HCT116 (cell line): ENCODE data around the gene MYH11. TPM values are rescaled to one million over a fixed set of nuclear protein-coding genes. Genes with fewer than 3 reads are reported as not detected.

Source experiments
- ATAC-seq: fragments of 200-7000 bp; cut with Tn5 transposase; 2 replicates; pipeline ENCODE4 v1.9.1; 2020; ENCODE audit warnings: mild to moderate bottlenecking, moderate library complexity
- BruUV-seq: library from RNA; stranded (reverse); fragments of 400-500 nt; replicated peaks from 2 replicates; lab custom pipeline; 2021; lab: Mats Ljungman, UMichigan
- CTCF ChIA-PET: fragments of 300-600 bp; sonication (Branson Sonifier 250); formaldehyde crosslinking; loops from one replicate; lab custom pipeline; 2021; ENCODE audit warnings: antibody characterized with exemption; lab: Charles Lee
- POLR2A ChIA-PET: fragments of 300-600, 350-600 bp; sonication (Branson Sonifier 250); formaldehyde crosslinking; loops from one replicate; lab custom pipeline; 2021; ENCODE audit warnings: antibody characterized with exemption; lab: Charles Lee
- RAD21 ChIA-PET, 2 experiments: fragments of 300-600 bp; sonication (Branson Sonifier 250); formaldehyde crosslinking; loops; one replicate each; lab custom pipeline; 2023; ENCODE audit warnings: low total read pairs in 2 of 2; ENCODE audit not compliant: uncharacterized antibody in 2 of 2, unreplicated experiment in 2 of 2, low non-redundant PET in 1 of 2; lab: Charles Lee
- DNase-seq: peaks from one replicate; pipeline ENCODE4 v3.0.0-alpha.2; 2010; ENCODE audit warnings: low read depth, low spot score
- H2AFZ ChIP-seq: fragments of 200-600 bp; shearing (Covaris generic), sonication (generic); 2 replicates; pipeline ENCODE4 v1.6.1; 2017; ENCODE audit warnings: low read depth, mixed run types, mixed read lengths, antibody characterized with exemption, low read length; ENCODE audit not compliant: poor library complexity, severe bottlenecking
- H3K27ac ChIP-seq: 2 replicates; pipeline ENCODE4 v1.5.1; 2012; ENCODE audit warnings: low read depth, low read length
- H3K27me3 ChIP-seq: fragments of 200-600 bp; sonication (generic); 2 replicates; pipeline ENCODE4 v1.6.1; 2016; ENCODE audit warnings: mixed run types, low read length, mixed read lengths; ENCODE audit not compliant: insufficient read depth
- H3K36me3 ChIP-seq, 2 experiments: fragments of 200-500 bp in 1 of 2; fragments of 200-600 bp in 1 of 2; sonication (Bioruptor generic) in 1 of 2; sonication (generic) in 1 of 2; 2 replicates each; pipeline versions ENCODE4 v1.5.1 to v1.6.1; 2014 to 2016; ENCODE audit warnings: low read length in 2 of 2, inconsistent platforms in 1 of 2, mixed read lengths in 1 of 2, mixed run types in 1 of 2; ENCODE audit not compliant: insufficient read depth in 2 of 2, control insufficient read depth in 1 of 2
- H3K4me1 ChIP-seq, 2 experiments: fragments of 200-600 bp in 1 of 2; sonication (generic) in 1 of 2; 2 replicates each; pipeline versions ENCODE4 v1.5.1 to v1.6.1; 2012 to 2017; ENCODE audit warnings: low read length in 2 of 2, inconsistent platforms in 1 of 2, mild to moderate bottlenecking in 1 of 2, mixed read lengths in 1 of 2, mixed run types in 1 of 2, moderate library complexity in 1 of 2; ENCODE audit not compliant: insufficient read depth in 2 of 2, control insufficient read depth in 1 of 2
- H3K4me2 ChIP-seq: fragments of 200-600 bp; sonication (generic); 2 replicates; pipeline ENCODE4 v1.6.1; 2017; ENCODE audit warnings: mixed run types, low read length, mixed read lengths
- H3K4me3 ChIP-seq, 2 experiments: fragments of 200-600 bp in 1 of 2; sonication (generic) in 1 of 2; replicated peaks in 1 of 2; 2 replicates each; pipeline ENCODE4 v1.5.1; 2011 to 2016; ENCODE audit warnings: low read length in 2 of 2, control low read depth in 1 of 2, low read depth in 1 of 2, mild to moderate bottlenecking in 1 of 2, mixed read lengths in 1 of 2, mixed run types in 1 of 2
- H3K79me2 ChIP-seq: fragments of 200-600 bp; sonication (generic); 2 replicates; pipeline ENCODE4 v1.6.1; 2017; ENCODE audit warnings: mild to moderate bottlenecking, mixed run types, low read length, moderate library complexity, mixed read lengths; ENCODE audit not compliant: insufficient read depth
- H3K9ac ChIP-seq: fragments of 200-600 bp; sonication (generic); 2 replicates; pipeline ENCODE4 v1.6.1; 2016; ENCODE audit warnings: low read length, mixed read lengths
- H3K9me2 ChIP-seq: fragments of 200-600 bp; sonication (generic), shearing (Covaris generic); 2 replicates; pipeline ENCODE4 v1.6.1; 2017; ENCODE audit warnings: mixed run types, mild to moderate bottlenecking, moderate library complexity; ENCODE audit not compliant: insufficient read depth
- H3K9me3 ChIP-seq, 2 experiments: fragments of 200-500 bp in 1 of 2; fragments of 200-600 bp in 1 of 2; sonication (Bioruptor generic) in 1 of 2; sonication (generic) in 1 of 2; 2 replicates each; pipeline ENCODE4 v1.6.1; 2014 to 2017; ENCODE audit warnings: low read length in 2 of 2, mixed read lengths in 2 of 2, inconsistent platforms in 1 of 2, low read depth in 1 of 2, mild to moderate bottlenecking in 1 of 2, mixed run types in 1 of 2, moderate library complexity in 1 of 2; ENCODE audit not compliant: control insufficient read depth in 1 of 2, insufficient read depth in 1 of 2
- H4K20me1 ChIP-seq: fragments of 200-600 bp; sonication (generic), shearing (Covaris generic); 2 replicates; pipeline ENCODE4 v1.6.1; 2017; ENCODE audit warnings: mixed run types, mild to moderate bottlenecking, moderate library complexity; ENCODE audit not compliant: insufficient read depth
- JUND ChIP-seq: IDR thresholded peaks from 2 replicates; pipeline ENCODE4 v1.6.1; 2012
- POLR2A ChIP-seq: IDR thresholded peaks from 2 replicates; pipeline ENCODE4 v1.7.0; 2011; ENCODE audit warnings: borderline replicate concordance; ENCODE audit not compliant: insufficient read depth, insufficient read length; ENCODE audit errors: extremely low read depth
- RAD21 ChIP-seq: IDR thresholded peaks from 2 replicates; pipeline ENCODE4 v1.6.1; 2012; ENCODE audit warnings: low read depth, mild to moderate bottlenecking
- REST ChIP-seq: IDR thresholded peaks from 2 replicates; pipeline ENCODE4 v1.6.1; 2012; ENCODE audit warnings: low read depth
- intact Hi-C: fragments of 100-400 bp; cut with micrococcal nuclease; formaldehyde crosslinking; loops from 2 replicates; pipeline ENCODE4 v1.10.0; 2022
- total RNA-seq: library from RNA; stranded (reverse); gene quantifications from one replicate; pipeline ENCODE4 v1.2.1, GENCODE V29; 2021; ENCODE audit not compliant: unreplicated experiment

Gene MYH11
- total RNA-seq, 1 experiment from 2014 or later, result 0.61 TPM

- Histone ChIP-seq H3K36me3 (no peaks in the 10 kb centered on the region), H3K9me3 (no peaks in the 10 kb centered on the region), H3K9ac (no peak overlapping the region), H3K4me1 (no peaks in the 10 kb centered on the region; a peak in 1 of 4 replicates), H3K79me2 (no peaks in the 10 kb centered on the region), H3K4me3 (no peak overlapping the region), H3K27ac (no peak overlapping the region), H3K4me2 (no peak overlapping the region), H2AFZ (no peak overlapping the region), H3K9me2 (no peaks in the 10 kb centered on the region), H4K20me1 (no peaks in the 10 kb centered on the region), H3K27me3 (no peaks in the 10 kb centered on the region)
- ATAC-seq, result no peak
- BruUV-seq, result no TSS peak
- intact Hi-C loops, result no loop called here
- no peak for DNase-seq
- TF ChIP-seq POLR2A, result no peak
- RAD21 ChIA-PET, result no interaction called here
- CTCF ChIA-PET, result no interaction called here
- POLR2A ChIA-PET, result no interaction called here
These were observed 77.0 kb downstream of the MYH11 start for GRCh38 chr16:15779664-15780351.

- RAD21 ChIA-PET, result no interaction called here
These were observed 77.7 kb downstream of the MYH11 start for GRCh38 chr16:15778999-15779614.

More at GRCh38 chr16:15778999-15779614, 77.7 kb downstream of the MYH11 start:
- no peaks in the 10 kb centered on the region for H3K27me3 ChIP-seq
- no peak overlapping the region for H3K4me2 ChIP-seq
- H3K27ac ChIP-seq, result no peak overlapping the region
- no TSS peak for BruUV-seq
- no peaks in the 10 kb centered on the region for H3K36me3 ChIP-seq
- intact Hi-C loops, result no loop called here
- no peaks in the 10 kb centered on the region for H3K79me2 ChIP-seq
- ChIA-PET POLR2A (no interaction called here), CTCF (interaction anchor here (2.9 kb wide), 1 partner anchor 43 kb away, joined by 38 read pairs; no protein-coding TSS in a partner anchor)
- no peaks in the 10 kb centered on the region for H3K9me2 ChIP-seq
- TF ChIP-seq JUND (no peak), RAD21 (no peak), REST (no peak)
- H3K4me3 ChIP-seq, result no peak overlapping the region
- H3K9ac ChIP-seq, result no peak overlapping the region
- H4K20me1 ChIP-seq, result no peaks in the 10 kb centered on the region
- no peak overlapping the region for H2AFZ ChIP-seq
- DNase-seq (no peak), ATAC-seq (no peak)
- H3K4me1 ChIP-seq, result no peaks in the 10 kb centered on the region; a peak in 1 of 4 replicates
- H3K9me3 ChIP-seq, result no peaks in the 10 kb centered on the region
